Measurements from ENCODE around the gene MGA.
A peak's percentile ranks its signal among the peaks of the same experiment; 100 is the strongest.

MGA gene

GRCh38 chr15:41780266-41780665, 120.1 kb downstream of the MGA start:
- Histone ChIP-seq H3K27ac (ENCODE audit: low read depth, low read length, severe bottlenecking) (peak overlapping the region; percentile 57), H3K4me3 (ENCODE audit: extremely low read depth, insufficient read depth, low read length, poor library complexity, severe bottlenecking) (no peak overlapping the region), H3K4me1 (ENCODE audit: control insufficient read depth, insufficient read depth, low read length, poor library complexity, severe bottlenecking) (peaks cover 38% of the 10 kb centered on the region), H3K9me3 (ENCODE audit: control insufficient read depth, low read length) (no peaks in the 10 kb centered on the region), H3K36me3 (ENCODE audit: control insufficient read depth, insufficient read depth, low read length) (no peaks in the 10 kb centered on the region)
- WGBS, 2 experiments (ENCODE audit: insufficient coverage in 2 of 2), result 63% methylated on average over 2 of the region's 2 CpGs; no CpG with 5 or more reads in 1 of the 2 experiments

GRCh38 chr15:41780727-41781126, 120.5 kb downstream of the MGA start:
- H3K4me3 ChIP-seq (ENCODE audit: extremely low read depth, insufficient read depth, low read length, poor library complexity, severe bottlenecking), result no peak overlapping the region
- peak overlapping the region; percentile 57 for H3K27ac ChIP-seq (ENCODE audit: low read depth, low read length, severe bottlenecking)
- no peaks in the 10 kb centered on the region for H3K36me3 ChIP-seq (ENCODE audit: control insufficient read depth, insufficient read depth, low read length)
- WGBS, 2 experiments (ENCODE audit: insufficient coverage in 2 of 2), result no CpG with 5 or more reads among the region's 1 CpG
- H3K9me3 ChIP-seq (ENCODE audit: control insufficient read depth, low read length), result no peaks in the 10 kb centered on the region
- H3K4me1 ChIP-seq (ENCODE audit: control insufficient read depth, insufficient read depth, low read length, poor library complexity, severe bottlenecking), result peaks cover 33% of the 10 kb centered on the region

- H3K27ac ChIP-seq (ENCODE audit: low read depth, low read length, severe bottlenecking), result no peak overlapping the region
- no peak overlapping the region for H3K4me3 ChIP-seq (ENCODE audit: extremely low read depth, insufficient read depth, low read length, poor library complexity, severe bottlenecking)
- H3K4me1 ChIP-seq (ENCODE audit: control insufficient read depth, insufficient read depth, low read length, poor library complexity, severe bottlenecking), result peaks cover 27% of the 10 kb centered on the region
- H3K36me3 ChIP-seq (ENCODE audit: control insufficient read depth, insufficient read depth, low read length), result no peaks in the 10 kb centered on the region
- H3K9me3 ChIP-seq (ENCODE audit: control insufficient read depth, low read length), result no peaks in the 10 kb centered on the region
- WGBS, 2 experiments (ENCODE audit: insufficient coverage in 2 of 2), result 76 to 91% methylated on average over 3 of the region's 5 CpGs
Observed at GRCh38 chr15:41782371-41783282, 122.4 kb downstream of the MGA start.

- Histone ChIP-seq H3K4me3 (ENCODE audit: extremely low read depth, insufficient read depth, low read length, poor library complexity, severe bottlenecking) (no peak overlapping the region), H3K4me1 (ENCODE audit: control insufficient read depth, insufficient read depth, low read length, poor library complexity, severe bottlenecking) (peaks cover 25% of the 10 kb centered on the region), H3K9me3 (ENCODE audit: control insufficient read depth, low read length) (no peaks in the 10 kb centered on the region), H3K36me3 (ENCODE audit: control insufficient read depth, insufficient read depth, low read length) (no peaks in the 10 kb centered on the region), H3K27ac (ENCODE audit: low read depth, low read length, severe bottlenecking) (no peak overlapping the region)
- WGBS, 2 experiments (ENCODE audit: insufficient coverage in 2 of 2), result 100% methylated on average over 1 of the region's 1 CpG; no CpG with 5 or more reads in 1 of the 2 experiments
Observed at GRCh38 chr15:41783296-41783695, 123.1 kb downstream of the MGA start.

- peaks cover 4% of the 10 kb centered on the region for H3K36me3 ChIP-seq (ENCODE audit: control insufficient read depth, insufficient read depth, low read length)
- 93 to 95% methylated on average over 3 of the region's 3 CpGs for WGBS, 2 experiments (ENCODE audit: insufficient coverage in 2 of 2)
- H3K27ac ChIP-seq (ENCODE audit: low read depth, low read length, severe bottlenecking), result no peak overlapping the region
- H3K9me3 ChIP-seq (ENCODE audit: control insufficient read depth, low read length), result no peaks in the 10 kb centered on the region
- H3K4me3 ChIP-seq (ENCODE audit: extremely low read depth, insufficient read depth, low read length, poor library complexity, severe bottlenecking), result no peak overlapping the region
- H3K4me1 ChIP-seq (ENCODE audit: control insufficient read depth, insufficient read depth, low read length, poor library complexity, severe bottlenecking), result peaks cover 47% of the 10 kb centered on the region
Observed at GRCh38 chr15:41788262-41788661, 128.1 kb downstream of the MGA start.

GRCh38 chr15:41789236-41789635, 129.0 kb downstream of the MGA start:
- Histone ChIP-seq H3K36me3 (ENCODE audit: control insufficient read depth, insufficient read depth, low read length) (peaks cover 4% of the 10 kb centered on the region), H3K4me3 (ENCODE audit: extremely low read depth, insufficient read depth, low read length, poor library complexity, severe bottlenecking) (no peak overlapping the region), H3K27ac (ENCODE audit: low read depth, low read length, severe bottlenecking) (peak overlapping the region; percentile 41), H3K9me3 (ENCODE audit: control insufficient read depth, low read length) (no peaks in the 10 kb centered on the region), H3K4me1 (ENCODE audit: control insufficient read depth, insufficient read depth, low read length, poor library complexity, severe bottlenecking) (peaks cover 56% of the 10 kb centered on the region)
- WGBS, 2 experiments (ENCODE audit: insufficient coverage in 2 of 2), result 43 to 60% methylated on average over 1 of the region's 4 CpGs

GRCh38 chr15:41789662-41790061, 129.5 kb downstream of the MGA start:
- H3K4me3 ChIP-seq (ENCODE audit: extremely low read depth, insufficient read depth, low read length, poor library complexity, severe bottlenecking), result no peak overlapping the region
- H3K27ac ChIP-seq (ENCODE audit: low read depth, low read length, severe bottlenecking), result peak overlapping the region; percentile 95
- no peaks in the 10 kb centered on the region for H3K9me3 ChIP-seq (ENCODE audit: control insufficient read depth, low read length)
- H3K36me3 ChIP-seq (ENCODE audit: control insufficient read depth, insufficient read depth, low read length), result peaks cover 4% of the 10 kb centered on the region
- peaks cover 57% of the 10 kb centered on the region for H3K4me1 ChIP-seq (ENCODE audit: control insufficient read depth, insufficient read depth, low read length, poor library complexity, severe bottlenecking)

GRCh38 chr15:41790169-41790568, 130.0 kb downstream of the MGA start:
- Histone ChIP-seq H3K4me1 (ENCODE audit: control insufficient read depth, insufficient read depth, low read length, poor library complexity, severe bottlenecking) (peaks cover 57% of the 10 kb centered on the region), H3K9me3 (ENCODE audit: control insufficient read depth, low read length) (no peaks in the 10 kb centered on the region), H3K36me3 (ENCODE audit: control insufficient read depth, insufficient read depth, low read length) (peaks cover 4% of the 10 kb centered on the region), H3K27ac (ENCODE audit: low read depth, low read length, severe bottlenecking) (peak overlapping the region; percentile 95), H3K4me3 (ENCODE audit: extremely low read depth, insufficient read depth, low read length, poor library complexity, severe bottlenecking) (no peak overlapping the region)
- WGBS, 2 experiments (ENCODE audit: insufficient coverage in 2 of 2), result 80% methylated on average over 3 of the region's 3 CpGs; no CpG with 5 or more reads in 1 of the 2 experiments

- Histone ChIP-seq H3K9me3 (ENCODE audit: control insufficient read depth, low read length) (no peaks in the 10 kb centered on the region), H3K4me1 (ENCODE audit: control insufficient read depth, insufficient read depth, low read length, poor library complexity, severe bottlenecking) (peaks cover 60% of the 10 kb centered on the region), H3K4me3 (ENCODE audit: extremely low read depth, insufficient read depth, low read length, poor library complexity, severe bottlenecking) (no peak overlapping the region), H3K27ac (ENCODE audit: low read depth, low read length, severe bottlenecking) (peak overlapping the region; percentile 95), H3K36me3 (ENCODE audit: control insufficient read depth, insufficient read depth, low read length) (peaks cover 4% of the 10 kb centered on the region)
- 63 to 73% methylated on average over 3 to 5 of the region's 5 CpGs for WGBS, 2 experiments (ENCODE audit: insufficient coverage in 2 of 2)
Observed at GRCh38 chr15:41790756-41791546, 130.7 kb downstream of the MGA start.

- WGBS, 2 experiments (ENCODE audit: insufficient coverage in 2 of 2), result 97 to 100% methylated on average over 2 to 3 of the region's 4 CpGs
- no peaks in the 10 kb centered on the region for H3K9me3 ChIP-seq (ENCODE audit: control insufficient read depth, low read length)
- H3K27ac ChIP-seq (ENCODE audit: low read depth, low read length, severe bottlenecking), result peak overlapping the region; percentile 95
- no peak overlapping the region for H3K4me3 ChIP-seq (ENCODE audit: extremely low read depth, insufficient read depth, low read length, poor library complexity, severe bottlenecking)
- peaks cover 66% of the 10 kb centered on the region for H3K4me1 ChIP-seq (ENCODE audit: control insufficient read depth, insufficient read depth, low read length, poor library complexity, severe bottlenecking)
- peaks cover 4% of the 10 kb centered on the region for H3K36me3 ChIP-seq (ENCODE audit: control insufficient read depth, insufficient read depth, low read length)
Observed at GRCh38 chr15:41791547-41791937, 131.3 kb downstream of the MGA start.
